Measurements from ENCODE around the gene HGFAC. TPM values are rescaled to one million over a fixed set of nuclear protein-coding genes. Genes with fewer than 3 reads are reported as not detected.

Gene HGFAC
- total and polyA plus RNA-seq, 10 of the 15 experiments (the other 5 are each of a cell fraction or from before 2014, with no cell fraction given): 0.38 TPM; not detected in 9

GRCh38 chr4:3494462-3494871 is 52.7 kb downstream of the HGFAC start (continued):
- TF ChIP-seq, protein P1, sequence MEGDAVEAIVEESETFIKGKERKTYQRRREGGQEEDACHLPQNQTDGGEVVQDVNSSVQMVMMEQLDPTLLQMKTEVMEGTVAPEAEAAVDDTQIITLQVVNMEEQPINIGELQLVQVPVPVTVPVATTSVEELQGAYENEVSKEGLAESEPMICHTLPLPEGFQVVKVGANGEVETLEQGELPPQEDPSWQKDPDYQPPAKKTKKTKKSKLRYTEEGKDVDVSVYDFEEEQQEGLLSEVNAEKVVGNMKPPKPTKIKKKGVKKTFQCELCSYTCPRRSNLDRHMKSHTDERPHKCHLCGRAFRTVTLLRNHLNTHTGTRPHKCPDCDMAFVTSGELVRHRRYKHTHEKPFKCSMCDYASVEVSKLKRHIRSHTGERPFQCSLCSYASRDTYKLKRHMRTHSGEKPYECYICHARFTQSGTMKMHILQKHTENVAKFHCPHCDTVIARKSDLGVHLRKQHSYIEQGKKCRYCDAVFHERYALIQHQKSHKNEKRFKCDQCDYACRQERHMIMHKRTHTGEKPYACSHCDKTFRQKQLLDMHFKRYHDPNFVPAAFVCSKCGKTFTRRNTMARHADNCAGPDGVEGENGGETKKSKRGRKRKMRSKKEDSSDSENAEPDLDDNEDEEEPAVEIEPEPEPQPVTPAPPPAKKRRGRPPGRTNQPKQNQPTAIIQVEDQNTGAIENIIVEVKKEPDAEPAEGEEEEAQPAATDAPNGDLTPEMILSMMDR (IDR thresholded peaks at IDR 0.05 in 2 of 3, conservative IDR thresholded peaks at IDR 0.05 in 1 of 3; ENCODE audit: control insufficient read depth in 2 of 3, extremely low read depth in 1 of 3, insufficient read depth in 1 of 3, low read depth in 3 of 3, low read length in 3 of 3): no peak

GRCh38 chr4:3495204-3495975 is 53.6 kb downstream of the HGFAC start:
- CTCF ChIA-PET: no interaction called here

More at GRCh38 chr4:3495204-3495975, 53.6 kb downstream of the HGFAC start:
- no peak overlapping the region for H3K4me3 ChIP-seq
- no peaks in the 10 kb centered on the region; a peak in 1 of 4 replicates for H3K27me3 ChIP-seq (replicated peaks in 1 of 2; ENCODE audit: control insufficient read depth in 2 of 2, insufficient read depth in 2 of 2, low read length in 1 of 2)
- no peaks in the 10 kb centered on the region for H3K9me3 ChIP-seq (replicated peaks; ENCODE audit: control insufficient read depth, insufficient read depth, low read length)
- ChIA-PET SMC1A (ENCODE audit: uncharacterized antibody, unreplicated experiment) (no interaction called here), POLR2A (no interaction called here), RAD21 (ENCODE audit: unreplicated experiment) (no interaction called here)
- no peak overlapping the region for H2AFZ ChIP-seq (ENCODE audit: control insufficient read depth, low read depth, low read length)
- DNase-seq (ENCODE audit: low read depth, low spot score) (no peak), FAIRE-seq (no peak), ATAC-seq (no peak)
- intact Hi-C loops (cut with micrococcal nuclease; ENCODE audit: unreplicated experiment) (no loop called here), in situ Hi-C loops (cut with MboI) (no loop called here)
- H3K27ac ChIP-seq (ENCODE audit: control insufficient read depth, insufficient read depth): no peak overlapping the region
- no peaks in the 10 kb centered on the region for H3K36me3 ChIP-seq (ENCODE audit: control insufficient read depth in 2 of 2, insufficient read depth in 2 of 2, low read length in 1 of 2)
- TF ChIP-seq CREM (IDR thresholded peaks at IDR 0.05; ENCODE audit: low read depth) (no peak), SIX5 (IDR thresholded peaks at IDR 0.05; ENCODE audit: low read depth, low read length, severe bottlenecking) (no peak), MTA2 (IDR thresholded peaks at IDR 0.05; ENCODE audit: low read depth) (no peak), ZNF24 (IDR thresholded peaks at IDR 0.05) (no peak), TAF1 (IDR thresholded peaks at IDR 0.05; ENCODE audit: borderline replicate concordance, low read depth, low read length) (no peak), TBL1XR1 (IDR thresholded peaks at IDR 0.05; ENCODE audit: low read depth, low read length) (no peak), SPI1 (IDR thresholded peaks at IDR 0.05; ENCODE audit: borderline replicate concordance, insufficient read depth, low read depth, low read length) (no peak), EGR1 (IDR thresholded peaks at IDR 0.05; ENCODE audit: borderline replicate concordance in 1 of 2, low read depth in 2 of 2, low read length in 2 of 2) (no peak), ESRRA (IDR thresholded peaks at IDR 0.05; ENCODE audit: low read length) (no peak), EED (IDR thresholded peaks at IDR 0.05; ENCODE audit: low read depth) (no peak), NFXL1 (IDR thresholded peaks at IDR 0.05; ENCODE audit: borderline replicate concordance) (no peak)
- TF ChIP-seq, protein P2, sequence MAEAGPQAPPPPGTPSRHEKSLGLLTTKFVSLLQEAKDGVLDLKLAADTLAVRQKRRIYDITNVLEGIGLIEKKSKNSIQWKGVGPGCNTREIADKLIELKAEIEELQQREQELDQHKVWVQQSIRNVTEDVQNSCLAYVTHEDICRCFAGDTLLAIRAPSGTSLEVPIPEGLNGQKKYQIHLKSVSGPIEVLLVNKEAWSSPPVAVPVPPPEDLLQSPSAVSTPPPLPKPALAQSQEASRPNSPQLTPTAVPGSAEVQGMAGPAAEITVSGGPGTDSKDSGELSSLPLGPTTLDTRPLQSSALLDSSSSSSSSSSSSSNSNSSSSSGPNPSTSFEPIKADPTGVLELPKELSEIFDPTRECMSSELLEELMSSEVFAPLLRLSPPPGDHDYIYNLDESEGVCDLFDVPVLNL (IDR thresholded peaks at IDR 0.05; ENCODE audit: low read depth, low read length): no peak
- TF ChIP-seq, protein P3, sequence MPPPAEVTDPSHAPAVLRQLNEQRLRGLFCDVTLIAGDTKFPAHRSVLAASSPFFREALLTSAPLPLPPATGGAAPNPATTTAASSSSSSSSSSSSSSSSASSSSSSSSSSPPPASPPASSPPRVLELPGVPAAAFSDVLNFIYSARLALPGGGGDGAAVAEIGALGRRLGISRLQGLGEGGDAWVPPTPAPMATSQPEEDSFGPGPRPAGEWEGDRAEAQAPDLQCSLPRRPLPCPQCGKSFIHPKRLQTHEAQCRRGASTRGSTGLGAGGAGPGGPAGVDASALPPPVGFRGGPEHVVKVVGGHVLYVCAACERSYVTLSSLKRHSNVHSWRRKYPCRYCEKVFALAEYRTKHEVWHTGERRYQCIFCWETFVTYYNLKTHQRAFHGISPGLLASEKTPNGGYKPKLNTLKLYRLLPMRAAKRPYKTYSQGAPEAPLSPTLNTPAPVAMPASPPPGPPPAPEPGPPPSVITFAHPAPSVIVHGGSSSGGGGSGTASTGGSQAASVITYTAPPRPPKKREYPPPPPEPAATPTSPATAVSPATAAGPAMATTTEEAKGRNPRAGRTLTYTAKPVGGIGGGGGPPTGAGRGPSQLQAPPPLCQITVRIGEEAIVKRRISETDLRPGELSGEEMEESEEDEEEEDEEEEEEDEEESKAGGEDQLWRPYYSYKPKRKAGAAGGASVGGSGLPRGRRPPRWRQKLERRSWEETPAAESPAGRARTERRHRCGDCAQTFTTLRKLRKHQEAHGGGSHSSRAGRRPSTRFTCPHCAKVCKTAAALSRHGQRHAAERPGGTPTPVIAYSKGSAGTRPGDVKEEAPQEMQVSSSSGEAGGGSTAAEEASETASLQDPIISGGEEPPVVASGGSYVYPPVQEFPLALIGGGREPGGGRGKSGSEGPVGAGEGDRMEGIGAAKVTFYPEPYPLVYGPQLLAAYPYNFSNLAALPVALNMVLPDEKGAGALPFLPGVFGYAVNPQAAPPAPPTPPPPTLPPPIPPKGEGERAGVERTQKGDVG (CRISPR knock-in tag; IDR thresholded peaks at IDR 0.05): no peak
- no peak overlapping the region for H3K9ac ChIP-seq (ENCODE audit: control insufficient read depth, insufficient read depth, low read length)
- no peak overlapping the region for H3K4me2 ChIP-seq (ENCODE audit: control insufficient read depth, insufficient read depth)
- H3K79me2 ChIP-seq (ENCODE audit: control insufficient read depth, insufficient read depth, low read length): no peaks in the 10 kb centered on the region
- H3K4me1 ChIP-seq (ENCODE audit: control insufficient read depth, insufficient read depth, low read length): no peaks in the 10 kb centered on the region
- H4K20me1 ChIP-seq (ENCODE audit: control insufficient read depth, insufficient read depth): no peaks in the 10 kb centered on the region
- 51% methylated on average over 27 of the region's 28 CpGs for WGBS (ENCODE audit: insufficient coverage, insufficient replicate concordance, low lambda C conversion rate, missing lambda C conversion rate)
- BruUV-seq (replicated peaks): no TSS peak

Data from GM12878 (cell line).